Endodermal cell (in vitro differentiated cells): ENCODE data around the gene NUBP1. TPM values are rescaled to one million over a fixed set of nuclear protein-coding genes. Genes with fewer than 3 reads are reported as not detected.

Experiments used
- DNase-seq: peaks from one replicate; pipeline ENCODE4 v3.0.0-alpha.2; 2017
- H3K27ac ChIP-seq: 2 replicates; pipeline ENCODE4 v1.5.1; 2013; ENCODE audit warnings: mild to moderate bottlenecking, low read depth, low read length, moderate library complexity
- H3K27me3 ChIP-seq: 2 replicates; pipeline ENCODE4 v1.6.1; 2013; ENCODE audit warnings: mild to moderate bottlenecking, low read length, moderate library complexity; ENCODE audit not compliant: insufficient read depth, control insufficient read depth, poor library complexity, severe bottlenecking
- H3K36me3 ChIP-seq: 2 replicates; pipeline ENCODE4 v1.7.0; 2013; ENCODE audit warnings: mild to moderate bottlenecking, low read length, moderate library complexity; ENCODE audit not compliant: control insufficient read depth, insufficient read depth
- H3K4me1 ChIP-seq: one replicate; pipeline ENCODE4 v1.7.0; 2013; ENCODE audit warnings: low read length; ENCODE audit not compliant: control insufficient read depth, insufficient read depth
- H3K4me3 ChIP-seq: 2 replicates; pipeline ENCODE4 v1.5.1; 2013; ENCODE audit warnings: mild to moderate bottlenecking, low read length, moderate library complexity
- H3K9ac ChIP-seq: 2 replicates; pipeline ENCODE4 v1.6.1; 2013; ENCODE audit warnings: mild to moderate bottlenecking, low read length, moderate library complexity; ENCODE audit not compliant: poor library complexity, severe bottlenecking; ENCODE audit errors: extremely low read depth
- H3K9me3 ChIP-seq: 2 replicates; pipeline ENCODE4 v1.6.1; 2013; ENCODE audit warnings: mild to moderate bottlenecking, low read length, moderate library complexity; ENCODE audit not compliant: control insufficient read depth
- H3K27ac Mint-ChIP-seq: 2 replicates; pipeline ENCODE4 v1.8.0; 2020; ENCODE audit warnings: mixed read lengths
- H3K27me3 Mint-ChIP-seq: 2 replicates; pipeline ENCODE4 v1.8.0; 2021; ENCODE audit warnings: mild to moderate bottlenecking, mixed read lengths; ENCODE audit not compliant: insufficient read depth
- H3K36me3 Mint-ChIP-seq: 2 replicates; pipeline ENCODE4 v1.8.0; 2020; ENCODE audit warnings: low read depth, mixed read lengths
- H3K4me1 Mint-ChIP-seq: 2 replicates; pipeline ENCODE4 v1.8.0; 2020; ENCODE audit warnings: mixed read lengths
- H3K4me3 Mint-ChIP-seq: 2 replicates; pipeline ENCODE4 v1.8.0; 2020; ENCODE audit warnings: mild to moderate bottlenecking, moderate library complexity, mixed read lengths
- H3K9me3 Mint-ChIP-seq: 2 replicates; pipeline ENCODE4 v1.8.0; 2020; ENCODE audit warnings: mild to moderate bottlenecking, mixed read lengths
- CTCF ChIP-seq: fragments of 200-600 bp; sonication (generic); conservative IDR thresholded peaks from 2 replicates; pipeline ENCODE4 v1.5.0; 2021; ENCODE audit warnings: antibody characterized with exemption, mild to moderate bottlenecking
- WGBS, 2 experiments: methylation state at CpG; one replicate each; pipeline versions ENCODE4 v1.1.5 to v1.1.7; 2013; ENCODE audit warnings: missing lambda C conversion rate in 2 of 2, mixed read lengths in 1 of 2; ENCODE audit not compliant: insufficient coverage in 1 of 2, insufficient read length in 1 of 2; 5-methylcytosine and 5-hydroxymethylcytosine counted together
- total RNA-seq, 2 donors: library from RNA; stranded (reverse); fragmentation: NEBNext Ultra II Directional in 1 of 2; extraction: Animal tissue kit (Norgen Biotek cat#: 25700) in 1 of 2; gene quantifications; 2 replicates in 1 of 2; 3 replicates in 1 of 2; pipeline ENCODE4 v1.2.1, GENCODE V29; 2021

The NUBP1 gene
- total RNA-seq, 2 donors from 2014 or later, result 22.4 to 26.3 TPM

GRCh38 chr16:10728003-10728887 lies 15.4 kb upstream of the NUBP1 start:
- no peak overlapping the region for H3K9ac ChIP-seq
- TF ChIP-seq CTCF, result no peak
- no peak overlapping the region for H3K4me3 ChIP-seq
- 86 to 88% methylated on average over 15 to 16 of the region's 16 CpGs for WGBS, 2 experiments
- H3K4me3 Mint-ChIP-seq, result no peak overlapping the region
- no peak overlapping the region for H3K27ac Mint-ChIP-seq
- no peaks in the 10 kb centered on the region for H3K27me3 ChIP-seq
- H3K27ac ChIP-seq, result no peak overlapping the region
- H3K36me3 Mint-ChIP-seq, result no peaks in the 10 kb centered on the region
- H3K36me3 ChIP-seq, result no peaks in the 10 kb centered on the region
- no peak for DNase-seq
- no peaks in the 10 kb centered on the region for H3K27me3 Mint-ChIP-seq
- H3K4me1 ChIP-seq, result no peaks in the 10 kb centered on the region
- H3K9me3 Mint-ChIP-seq, result peaks cover 2% of the 10 kb centered on the region
- peaks cover 2% of the 10 kb centered on the region for H3K4me1 Mint-ChIP-seq
- no peaks in the 10 kb centered on the region for H3K9me3 ChIP-seq

GRCh38 chr16:10729104-10730048 lies 14.3 kb upstream of the NUBP1 start:
- no peak for DNase-seq
- Histone ChIP-seq H3K27me3 (no peaks in the 10 kb centered on the region), H3K4me3 (no peak overlapping the region), H3K4me1 (no peaks in the 10 kb centered on the region), H3K9ac (no peak overlapping the region), H3K27ac (no peak overlapping the region), H3K9me3 (no peaks in the 10 kb centered on the region), H3K36me3 (no peaks in the 10 kb centered on the region)
- Mint-ChIP-seq H3K4me1 (peaks cover 2% of the 10 kb centered on the region), H3K27ac (no peak overlapping the region), H3K27me3 (no peaks in the 10 kb centered on the region), H3K9me3 (peaks cover 4% of the 10 kb centered on the region), H3K4me3 (no peak overlapping the region), H3K36me3 (no peaks in the 10 kb centered on the region)
- 81 to 86% methylated on average over 13 to 19 of the region's 19 CpGs for WGBS, 2 experiments
- TF ChIP-seq CTCF, result no peak

GRCh38 chr16:10731790-10732189 lies 11.9 kb upstream of the NUBP1 start:
- no peak overlapping the region for H3K27ac Mint-ChIP-seq
- Histone ChIP-seq H3K27me3 (no peaks in the 10 kb centered on the region), H3K27ac (no peak overlapping the region), H3K9me3 (no peaks in the 10 kb centered on the region), H3K4me3 (no peak overlapping the region), H3K9ac (no peak overlapping the region), H3K36me3 (no peaks in the 10 kb centered on the region), H3K4me1 (no peaks in the 10 kb centered on the region)
- no peak overlapping the region for H3K4me3 Mint-ChIP-seq
- no peaks in the 10 kb centered on the region for H3K27me3 Mint-ChIP-seq
- peaks cover 2% of the 10 kb centered on the region for H3K4me1 Mint-ChIP-seq
- TF ChIP-seq CTCF, result no peak
- peaks cover 4% of the 10 kb centered on the region for H3K9me3 Mint-ChIP-seq
- DNase-seq, result no peak
- no peaks in the 10 kb centered on the region for H3K36me3 Mint-ChIP-seq
- 94 to 96% methylated on average over 7 of the region's 7 CpGs for WGBS, 2 experiments
